ENCODE measurements around the gene KLHL25.

Gene KLHL25

DNA sequence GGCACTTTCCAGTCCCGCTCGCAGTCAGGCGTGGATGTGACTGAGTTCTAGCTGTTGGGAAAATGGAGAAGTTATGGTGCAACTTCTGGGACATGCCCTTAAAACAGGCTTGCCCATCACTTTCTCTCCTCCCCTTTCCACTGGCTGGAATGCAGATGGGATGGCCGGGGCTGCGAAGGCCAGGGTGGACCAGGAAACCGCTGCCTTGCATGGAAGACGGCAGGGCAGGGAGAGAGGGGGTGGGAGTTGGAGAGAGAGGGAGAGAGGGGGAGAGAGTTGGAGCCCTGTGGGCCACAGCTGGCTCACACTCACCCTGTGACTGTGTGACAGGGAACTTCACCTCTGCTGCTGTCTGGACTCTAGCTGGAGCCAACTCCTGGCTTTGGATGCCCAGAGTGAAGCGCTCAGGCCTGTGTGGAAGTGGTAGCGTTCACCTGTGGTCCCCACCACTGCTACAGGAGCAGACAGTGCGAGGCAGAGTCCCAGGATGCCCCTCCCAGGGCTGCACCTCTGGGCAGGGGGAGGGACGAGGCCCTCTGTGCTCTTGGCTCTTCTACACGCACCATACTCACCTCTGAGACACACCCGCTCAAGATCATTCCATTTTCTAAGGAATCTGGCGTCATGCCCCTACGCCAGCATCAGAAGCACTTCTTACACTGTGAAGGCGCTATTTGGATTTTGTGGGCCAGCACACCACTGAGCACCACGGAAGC, 36.6 kb downstream of the KLHL25 start:
- DNase-seq = no peak

DNA sequence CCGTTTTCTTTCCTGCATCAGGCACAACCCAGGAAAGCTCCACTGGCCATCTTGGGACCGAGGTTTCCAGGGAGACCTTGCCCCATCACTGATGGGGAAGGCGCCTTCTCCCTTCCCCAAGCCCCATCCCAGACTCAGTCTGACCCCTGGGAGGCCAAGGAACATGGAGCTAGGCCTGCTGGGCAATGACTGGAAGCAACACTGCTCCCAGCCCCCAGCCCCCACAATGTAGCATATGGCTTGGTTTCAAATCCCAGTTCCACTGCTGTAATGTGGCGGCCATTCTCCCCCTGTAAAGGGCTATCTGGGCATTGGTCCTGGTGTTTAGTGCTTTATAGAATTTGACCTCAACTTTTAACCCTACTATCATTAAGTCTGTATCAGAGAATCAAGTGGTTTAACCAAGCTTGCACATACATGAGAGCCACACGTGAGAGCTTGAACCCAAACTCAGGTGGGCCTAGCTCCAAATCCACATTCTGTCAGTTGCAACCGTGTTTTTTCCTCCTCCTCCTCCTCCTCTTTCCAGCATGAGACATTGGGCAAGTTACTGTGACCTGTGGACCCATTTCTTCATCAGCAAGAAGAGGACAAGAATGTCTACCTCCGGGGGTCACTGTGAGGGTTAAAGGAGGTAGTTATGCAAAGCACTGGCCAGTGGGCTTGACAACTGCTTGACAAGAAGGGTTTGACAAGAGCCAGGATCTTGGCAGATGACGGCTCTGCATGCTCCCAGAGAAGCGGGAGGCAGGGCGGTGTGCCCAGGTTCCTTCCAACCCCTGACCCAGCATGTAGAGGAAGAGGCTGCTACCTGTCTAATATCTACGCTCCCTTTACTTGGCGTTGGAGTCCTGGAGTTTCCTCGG, 37.4 kb downstream of the KLHL25 start:
- DNase-seq = no peak

DNA sequence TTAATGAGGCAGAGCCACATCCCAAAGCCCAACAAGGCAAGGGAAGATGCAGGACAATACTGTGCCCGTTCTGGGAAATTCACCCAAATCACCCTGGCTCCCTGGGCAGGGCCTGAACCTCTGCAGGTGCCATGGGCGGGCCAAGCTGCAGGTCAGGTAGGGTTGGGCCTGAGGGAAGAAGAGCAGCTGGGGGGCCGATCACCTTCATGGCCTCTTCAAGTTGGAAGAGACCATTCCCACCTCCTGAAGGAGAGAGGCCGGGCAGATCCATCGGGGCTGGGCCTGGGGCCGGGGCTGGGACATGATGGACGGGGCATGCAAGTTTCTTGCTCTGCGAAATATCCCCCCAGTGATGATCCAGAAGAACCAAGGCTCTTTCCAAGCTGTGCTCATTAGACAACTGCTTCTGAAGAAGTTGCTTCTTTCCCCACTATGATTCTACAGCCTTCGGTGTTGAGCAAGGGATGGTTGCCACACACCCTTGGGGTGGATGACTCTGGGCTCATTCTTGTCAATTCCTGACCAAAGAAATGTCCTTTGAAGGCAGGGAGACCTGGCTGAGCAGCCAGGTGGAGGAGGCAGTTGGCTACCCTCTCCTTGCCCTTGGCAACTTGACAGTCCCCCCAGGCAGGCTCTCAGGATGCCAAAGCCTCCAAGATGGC, 38.2 kb downstream of the KLHL25 start:
- no peak for DNase-seq

DNA sequence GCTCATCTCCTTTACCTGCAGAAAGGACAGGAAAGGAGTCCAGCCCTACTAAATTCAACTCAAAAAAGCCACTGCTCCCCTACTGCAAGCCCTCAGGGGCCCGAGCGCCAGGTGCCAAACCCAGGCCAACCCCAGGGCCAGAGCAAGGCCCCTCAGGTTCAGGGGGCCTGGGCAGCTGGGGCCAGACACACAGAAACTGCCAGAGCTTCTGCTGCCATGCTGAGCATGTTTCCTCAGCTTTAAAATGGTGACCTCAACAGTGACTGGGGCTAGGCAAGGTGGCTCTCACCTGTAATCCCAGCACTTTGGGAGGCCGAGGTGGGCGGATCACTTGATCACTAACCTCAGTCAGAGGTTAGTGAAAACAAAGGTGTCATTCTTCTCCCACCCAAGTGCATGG, 38.8 kb downstream of the KLHL25 start:
- DNase-seq = no peak

DNA sequence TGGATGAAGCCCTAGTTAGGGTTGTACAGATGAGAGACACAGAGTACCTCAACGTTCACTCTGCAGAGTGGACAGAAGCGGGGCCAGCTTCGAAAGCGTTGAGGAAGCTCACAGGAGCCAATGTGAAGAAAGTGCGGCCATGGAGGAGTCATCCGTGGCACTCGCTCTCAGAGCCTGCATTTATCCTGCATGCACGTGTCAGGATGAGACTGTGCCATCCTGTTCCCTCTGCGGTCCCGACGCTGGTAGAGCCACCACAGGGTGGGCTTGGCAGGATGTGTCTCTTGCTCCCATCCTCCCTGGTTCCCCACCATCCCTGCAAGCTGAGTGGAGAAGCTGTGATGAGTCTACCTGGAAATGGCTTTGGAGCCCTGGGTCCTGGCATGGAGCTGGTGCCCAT, 39.3 kb downstream of the KLHL25 start:
- DNase-seq = no peak

DNA sequence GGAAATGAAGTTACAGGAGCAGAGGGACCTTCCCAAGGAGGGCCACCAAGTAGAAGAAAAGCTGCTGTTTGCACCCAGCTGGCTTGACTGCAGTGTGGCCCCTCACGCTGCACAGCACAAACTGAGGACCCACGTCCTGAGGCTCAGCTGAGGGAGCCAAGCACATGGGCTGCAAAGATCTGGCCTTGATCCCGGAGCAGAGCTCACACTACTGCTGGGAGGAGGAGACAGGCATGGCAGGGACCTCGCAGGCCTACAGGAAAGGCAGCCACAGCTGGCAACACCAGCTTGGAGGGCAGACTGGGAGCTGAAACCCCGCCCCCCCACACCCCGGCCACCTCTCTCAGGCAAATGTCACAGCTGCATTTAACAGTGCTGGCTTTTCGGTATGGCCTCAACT, 39.7 kb downstream of the KLHL25 start:
- no peak for DNase-seq

DNA sequence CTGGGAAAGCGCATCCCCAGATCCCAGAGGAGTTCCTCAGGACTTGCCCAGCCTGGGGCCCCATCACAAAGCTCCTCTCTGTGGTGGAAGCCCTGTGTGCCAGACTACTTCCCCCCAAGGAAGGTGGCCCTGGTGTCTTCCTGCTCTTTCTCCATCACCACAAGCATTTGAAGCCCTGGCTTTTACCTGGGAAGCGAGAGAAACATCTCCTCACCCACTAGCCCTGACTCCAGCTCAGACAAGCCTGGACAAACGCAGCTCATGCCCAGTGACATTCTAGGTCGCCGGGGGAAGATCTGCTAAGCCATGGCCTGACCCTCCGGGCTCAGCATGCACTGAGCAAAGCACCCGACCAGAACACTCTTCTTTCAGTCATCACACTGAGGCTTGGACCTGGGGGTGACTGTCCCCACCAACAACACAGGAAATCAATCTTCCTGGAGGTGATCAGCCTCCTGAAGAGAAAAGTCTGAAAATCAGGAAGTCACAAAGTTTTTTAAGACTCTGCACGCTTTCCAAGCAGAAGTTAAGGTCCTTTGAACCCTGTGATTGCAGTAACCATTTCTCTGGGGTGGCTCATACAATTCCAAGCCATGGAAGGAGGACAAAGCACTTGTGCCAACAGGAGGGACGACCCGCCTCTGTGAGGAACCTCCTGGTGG, 40.8 kb downstream of the KLHL25 start:
- no peak for DNase-seq

DNA sequence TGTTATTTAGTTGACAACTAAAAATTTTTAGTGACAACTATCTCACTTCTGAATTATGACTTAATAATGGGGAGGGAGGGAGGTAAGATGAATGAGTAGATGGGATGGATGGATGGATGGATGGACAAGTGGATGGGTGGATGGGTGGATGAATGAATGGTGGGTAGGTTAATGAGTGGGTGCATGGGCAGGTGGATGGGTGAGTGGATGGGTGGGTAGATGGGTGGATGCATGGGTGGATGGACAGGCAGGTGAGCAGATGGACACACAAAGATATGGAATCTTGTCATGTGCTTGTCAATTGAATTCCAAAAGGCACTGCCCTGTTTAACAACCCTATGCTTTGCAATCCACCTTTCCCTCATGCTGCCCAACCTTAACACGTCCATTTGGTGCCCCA, 41.5 kb downstream of the KLHL25 start:
- DNase-seq = no peak

DNA sequence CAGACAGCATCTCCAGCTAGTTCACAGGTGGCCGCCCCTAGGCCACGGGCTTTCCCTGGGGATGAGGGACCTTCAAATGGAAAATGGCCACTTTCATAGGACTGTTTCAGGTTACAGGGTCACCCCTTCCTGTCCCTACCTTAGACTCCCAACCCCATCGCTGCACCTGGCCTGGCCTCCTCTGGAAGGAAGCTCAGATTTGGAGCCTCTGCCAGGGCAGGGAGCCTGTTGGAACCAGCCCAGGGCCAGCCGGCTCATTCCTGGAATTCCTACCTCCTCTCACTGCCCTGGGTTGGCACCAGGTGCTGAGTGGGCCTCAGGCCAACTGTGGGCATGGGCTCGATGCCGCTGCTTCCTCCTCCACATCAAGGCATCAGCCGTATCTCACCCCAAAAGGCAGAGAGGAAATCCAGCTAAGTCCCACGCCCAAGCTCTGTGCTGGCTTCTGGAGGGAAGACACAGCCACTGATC, 42.2 kb downstream of the KLHL25 start:
- DNase-seq = no peak

DNA sequence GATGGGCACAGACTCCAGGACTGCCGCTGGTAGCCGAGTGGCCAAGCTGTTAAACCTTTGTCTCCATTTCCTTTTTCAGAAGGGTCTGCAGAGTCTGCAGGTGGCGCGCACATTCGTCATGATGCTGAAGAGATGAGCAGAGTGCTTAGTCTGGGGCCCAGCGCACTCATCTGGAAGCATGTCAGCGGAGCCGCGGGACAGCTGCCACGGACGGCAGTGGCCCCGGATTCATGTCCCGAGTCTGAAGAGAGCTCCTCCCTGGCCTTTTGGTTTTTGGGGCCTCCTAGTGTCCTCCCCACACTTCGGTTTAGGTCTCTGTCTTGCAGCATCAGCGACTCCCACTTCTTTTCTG, 42.6 kb downstream of the KLHL25 start:
- no peak for DNase-seq

DNA sequence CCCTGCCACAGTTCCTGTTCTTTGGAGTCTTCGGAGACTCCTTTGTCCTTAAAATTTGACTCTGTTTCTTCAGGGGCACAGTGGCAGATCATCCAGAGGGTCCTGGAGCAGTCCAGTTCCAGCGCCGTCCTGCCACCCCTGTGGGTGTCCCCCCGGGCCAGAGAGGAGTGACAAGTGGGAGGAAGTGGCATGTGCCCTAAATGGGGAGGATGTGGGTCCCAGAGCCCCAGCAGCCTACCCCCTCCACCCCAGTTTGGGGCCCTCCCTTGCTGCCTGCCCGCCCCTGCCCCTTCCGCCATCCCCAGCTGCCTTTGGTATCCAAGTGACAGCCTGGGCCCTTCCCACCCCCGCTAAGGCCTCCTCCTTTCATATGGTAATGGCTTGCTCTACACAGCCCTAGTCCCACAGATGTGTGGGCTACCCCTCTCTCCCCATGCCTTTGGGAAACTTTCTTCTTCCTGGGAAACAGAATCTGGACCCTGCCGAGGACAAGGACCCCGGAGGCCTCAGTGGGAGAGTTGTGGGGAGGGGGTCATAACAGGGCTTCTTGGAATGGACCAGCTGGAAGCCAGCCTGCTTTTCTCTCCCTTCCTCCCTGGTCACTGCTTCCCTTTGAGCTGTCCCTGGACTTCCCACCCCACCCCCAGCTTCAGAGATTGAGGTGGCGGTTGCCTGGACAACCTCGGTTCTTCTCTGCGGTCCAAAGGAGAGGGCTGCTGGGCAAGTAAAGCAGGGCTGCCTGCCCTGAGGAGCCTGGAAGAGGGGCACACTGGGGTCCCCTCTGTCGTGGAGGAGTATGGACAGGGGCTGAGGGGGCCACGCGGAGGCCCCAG, 43.2 kb downstream of the KLHL25 start:
- DNase-seq = no peak

DNA sequence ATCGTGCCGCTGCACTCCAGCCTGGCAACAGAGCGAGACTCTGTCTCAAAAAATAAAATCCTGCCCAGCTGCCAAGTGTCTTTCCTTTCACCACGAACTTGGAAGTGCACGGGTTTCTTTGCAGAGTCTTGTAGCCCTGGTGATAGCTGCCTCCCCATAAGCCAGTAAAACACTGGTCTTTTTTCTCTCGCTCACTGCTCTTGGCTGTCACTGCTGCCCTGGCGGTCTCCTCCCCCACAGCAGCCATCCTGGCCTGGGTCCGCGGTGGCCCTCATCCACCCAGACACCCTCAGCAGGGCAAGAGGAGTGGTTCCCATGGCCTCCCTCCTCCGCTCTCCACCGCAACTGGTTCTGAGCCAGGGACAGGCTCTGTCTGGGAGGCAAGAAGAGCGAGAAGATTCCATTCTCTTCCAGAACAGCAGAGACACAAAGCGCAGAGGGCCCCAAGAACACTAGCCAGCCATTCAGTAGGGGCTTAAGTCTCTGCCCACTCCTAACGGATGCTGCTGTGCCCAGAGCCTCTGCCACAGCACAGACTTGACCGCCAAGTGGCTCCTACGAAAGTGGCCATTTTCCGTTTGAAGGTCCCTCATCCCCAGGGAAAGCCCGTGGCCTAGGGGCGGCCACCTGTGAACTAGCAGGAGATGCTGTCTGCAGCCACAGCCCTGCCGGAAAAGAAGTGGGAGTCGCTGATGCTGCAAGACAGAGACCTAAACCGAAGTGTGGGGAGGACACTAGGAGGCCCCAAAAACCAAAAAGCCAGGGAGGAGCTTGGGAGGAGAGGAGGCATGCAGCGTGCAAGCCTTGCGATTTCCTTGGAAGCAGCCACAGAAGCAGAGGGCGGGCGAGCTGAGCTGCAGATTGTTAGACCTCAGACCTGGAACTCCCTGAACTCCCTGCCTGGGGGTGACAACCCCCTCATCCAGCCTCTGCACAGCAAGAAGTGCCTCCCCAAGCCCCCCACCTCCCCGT, 44.1 kb downstream of the KLHL25 start:
- DNase-seq = no peak

DNA sequence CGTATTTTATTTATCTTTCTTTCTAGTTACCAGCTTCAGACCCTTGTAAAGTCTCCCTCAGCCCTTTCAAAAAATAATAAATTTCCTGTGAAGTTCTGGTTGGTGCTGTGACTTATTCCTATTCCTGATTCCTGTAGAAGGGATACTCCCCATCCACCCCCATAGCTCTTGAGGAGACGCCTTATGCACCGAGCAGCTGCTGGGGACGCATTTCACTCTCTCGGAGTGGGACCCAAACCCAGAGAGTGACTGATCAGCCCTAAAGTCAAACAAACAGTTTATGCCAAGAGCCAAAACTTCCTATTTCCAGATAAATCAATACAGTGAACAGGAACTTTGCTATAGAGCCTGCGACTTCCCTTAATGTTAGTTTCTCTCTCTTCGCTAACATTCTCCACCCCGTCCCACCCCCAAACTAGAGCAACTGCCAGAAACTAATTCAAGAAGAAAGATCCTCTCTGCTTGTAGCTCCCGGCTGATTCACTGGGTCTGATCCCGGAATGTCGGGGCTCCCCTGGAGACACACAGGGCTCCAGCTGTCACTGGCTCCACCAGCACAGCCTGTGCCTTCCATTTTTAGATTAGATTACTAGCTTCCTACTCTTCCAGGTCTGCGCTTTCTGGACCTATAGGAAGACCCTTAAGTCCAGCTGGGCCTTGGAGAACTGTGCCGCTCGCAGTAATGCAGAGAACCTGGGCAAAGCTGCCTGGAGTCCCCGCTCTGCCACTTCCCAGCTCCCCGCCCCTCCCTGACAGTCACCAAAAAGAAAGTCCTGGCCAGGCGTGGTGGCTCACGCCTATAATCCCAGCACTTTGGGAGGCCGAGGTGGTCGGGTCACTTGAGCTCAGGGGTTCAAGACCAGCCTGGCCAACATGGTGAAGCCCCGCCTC, 45.2 kb downstream of the KLHL25 start:
- no peak for DNase-seq

DNA sequence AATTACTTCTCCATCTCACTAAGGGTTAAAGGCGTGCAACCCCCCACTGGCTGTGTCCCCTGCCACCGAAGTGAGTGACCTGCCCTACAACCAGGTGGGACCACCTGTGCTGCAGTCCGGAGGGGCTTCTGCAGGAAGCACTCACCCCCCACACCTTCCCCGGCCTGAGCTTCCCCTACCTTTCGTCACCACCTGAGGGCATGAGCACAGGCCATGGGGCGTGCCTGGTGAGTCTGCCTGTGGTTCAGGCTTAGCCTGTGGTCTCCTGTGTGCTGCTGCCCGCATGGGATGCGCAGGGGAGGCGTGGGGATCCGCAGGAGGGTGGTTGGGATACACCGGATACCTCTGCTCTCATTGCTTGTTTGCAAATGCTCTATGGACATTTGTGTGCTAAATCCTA, 46.0 kb downstream of the KLHL25 start:
- no peak for DNase-seq

DNA sequence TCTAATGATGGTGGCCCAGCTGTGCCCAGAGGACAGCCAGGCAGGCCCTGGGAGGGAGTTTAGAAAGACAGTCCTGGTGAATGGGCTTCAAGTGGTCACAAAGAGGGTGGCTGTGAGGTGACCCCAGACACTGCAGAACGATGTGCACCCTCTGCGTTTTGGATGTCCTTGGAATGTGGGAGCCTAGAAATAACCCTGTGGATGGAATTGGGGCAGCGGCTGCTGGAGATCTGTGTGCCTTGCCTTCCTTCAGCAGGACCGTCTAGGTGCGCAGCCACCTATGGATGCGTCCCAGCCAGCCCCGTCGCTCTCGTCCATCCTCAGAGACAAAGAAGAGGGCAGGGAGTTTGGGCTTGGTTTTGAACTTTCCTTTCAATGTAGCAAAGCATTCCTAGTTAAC, 46.5 kb downstream of the KLHL25 start:
- DNase-seq = no peak

DNA sequence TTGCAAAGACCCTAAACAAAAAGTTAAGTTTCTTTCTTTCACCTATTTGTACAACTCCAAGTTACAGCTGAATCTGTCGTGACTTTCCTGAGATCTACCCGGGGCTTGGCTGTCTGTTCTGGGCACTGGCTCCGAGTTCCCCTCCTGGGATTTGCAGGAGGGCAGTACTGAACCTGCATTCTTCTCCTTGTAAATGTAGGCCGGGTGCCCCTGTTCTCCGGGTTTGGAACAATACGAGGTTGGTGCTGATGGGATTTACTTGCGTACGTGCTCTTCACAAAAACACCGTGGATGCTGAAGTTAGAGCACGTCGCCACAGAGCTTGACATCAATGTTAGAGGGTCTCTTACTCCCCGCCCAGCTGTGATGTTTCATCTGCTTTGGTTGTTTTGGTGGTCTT, 48.1 kb downstream of the KLHL25 start:
- DNase-seq = no peak

DNA sequence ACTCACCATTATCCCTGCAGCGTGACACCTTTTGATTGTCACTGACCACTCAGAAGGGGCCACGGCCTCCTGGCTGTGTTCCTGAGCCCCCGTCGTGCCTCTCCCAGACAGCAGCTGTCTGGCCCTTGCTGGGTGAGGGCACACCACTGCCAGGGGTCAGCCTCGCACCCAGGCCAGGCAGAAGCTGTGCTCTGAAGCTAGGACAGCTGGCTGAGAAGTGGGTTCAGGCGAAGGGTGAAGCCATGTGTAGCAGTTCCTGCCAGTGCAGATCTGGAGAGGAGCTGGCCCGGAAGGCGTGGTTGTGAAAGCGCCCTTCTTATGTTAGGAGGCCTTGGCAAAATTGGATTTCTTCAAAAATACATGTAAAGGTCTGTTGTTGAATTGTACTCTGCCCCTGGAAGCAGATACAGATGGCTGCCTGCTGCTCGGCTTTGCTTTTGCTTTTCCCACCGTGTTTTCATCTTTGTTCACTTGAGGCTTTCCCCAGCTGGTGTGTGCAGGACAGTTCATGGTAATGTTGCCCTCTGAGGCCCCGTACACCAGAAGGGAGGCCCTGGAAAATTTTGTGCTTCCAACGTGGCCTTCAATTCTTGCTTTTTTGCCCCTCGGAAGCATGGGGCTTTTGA, 49.1 kb downstream of the KLHL25 start:
- no peak for DNase-seq

DNA sequence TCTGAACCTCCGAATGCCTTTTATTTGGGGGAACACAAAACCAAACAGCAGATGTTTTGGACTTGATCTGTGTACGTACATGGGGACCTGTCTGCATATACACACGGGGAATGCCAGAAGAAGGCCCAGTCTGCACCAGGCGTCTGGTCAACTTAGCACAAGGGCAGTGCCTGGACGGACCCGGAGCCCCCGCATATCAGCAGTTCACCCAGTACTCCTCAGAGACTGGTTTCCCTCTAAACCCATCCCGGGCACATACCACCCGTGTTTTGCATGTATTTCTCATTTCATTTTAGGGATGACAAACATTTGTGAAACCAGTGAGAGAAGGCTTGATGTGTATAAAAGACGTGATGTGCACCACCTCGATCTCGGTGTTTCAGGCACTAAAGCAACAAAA, 49.7 kb downstream of the KLHL25 start:
- DNase-seq = no peak

DNA sequence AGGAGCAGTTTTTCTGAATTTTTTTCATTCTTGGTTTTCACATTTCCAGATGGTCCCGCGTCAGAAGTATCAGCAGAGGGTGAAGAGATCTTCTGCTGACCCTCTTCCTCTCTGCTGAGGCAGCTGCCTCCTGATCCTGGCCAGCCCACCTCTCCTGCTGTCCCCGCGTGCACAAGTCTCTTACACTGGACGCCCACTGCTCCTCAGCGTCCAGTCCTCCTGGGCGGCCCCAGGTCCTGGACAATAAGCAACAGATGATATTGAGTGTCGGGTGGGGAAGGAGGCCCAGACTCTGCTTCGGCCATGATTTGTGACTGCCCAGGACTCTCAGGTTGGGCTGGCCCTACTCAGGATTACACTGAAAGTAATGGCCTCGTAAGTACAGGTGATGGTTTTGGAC, 50.1 kb downstream of the KLHL25 start:
- no peak for DNase-seq

Data from activated CD4-positive, alpha-beta T cell treated with anti-CD3 and anti-CD28 coated beads, Interleukin-10, Interleukin-2, amounts not matched to agents 100 ng/mL and 50 ng/mL, durations not matched to agents 16 hours and 8 hours (primary cell).